Neuron (in vitro differentiated cells): ENCODE results near the gene CTIF.

Experiments used
- H2AFZ ChIP-seq: one replicate; pipeline ENCODE4 v1.6.1; 2013; ENCODE audit warnings: low read depth, mild to moderate bottlenecking, inconsistent platforms, low read length, moderate library complexity
- H3K27me3 ChIP-seq: one replicate; pipeline ENCODE4 v1.6.1; 2013; ENCODE audit warnings: low read length; ENCODE audit not compliant: insufficient read depth
- H3K36me3 ChIP-seq: one replicate; pipeline ENCODE4 v1.6.1; 2013; ENCODE audit warnings: low read length; ENCODE audit not compliant: insufficient read depth
- H3K4me1 ChIP-seq: one replicate; pipeline ENCODE4 v1.6.1; 2013; ENCODE audit warnings: low read length; ENCODE audit not compliant: insufficient read depth
- H3K4me3 ChIP-seq: 2 replicates; pipeline ENCODE4 v1.5.1; 2013; ENCODE audit warnings: mild to moderate bottlenecking, low read length, moderate library complexity
- H3K9me3 ChIP-seq: one replicate; pipeline ENCODE4 v1.6.1; 2013; ENCODE audit warnings: low read length

CTIF gene

GRCh38 chr18:48779462-48779861, 240.6 kb downstream of the CTIF start:
- H2AFZ ChIP-seq, result no peak overlapping the region
- no peak overlapping the region for H3K4me3 ChIP-seq
- H3K4me1 ChIP-seq, result peaks cover 37% of the 10 kb centered on the region
- no peaks in the 10 kb centered on the region for H3K36me3 ChIP-seq
- H3K9me3 ChIP-seq, result no peaks in the 10 kb centered on the region
- no peaks in the 10 kb centered on the region for H3K27me3 ChIP-seq

- H3K9me3 ChIP-seq, result no peaks in the 10 kb centered on the region
- H3K27me3 ChIP-seq, result no peaks in the 10 kb centered on the region
- H3K4me3 ChIP-seq, result peak overlapping the region; percentile 45
- H3K36me3 ChIP-seq, result no peaks in the 10 kb centered on the region
- H2AFZ ChIP-seq, result no peak overlapping the region
- H3K4me1 ChIP-seq, result peaks cover 37% of the 10 kb centered on the region
These were observed 241.5 kb downstream of the CTIF start for GRCh38 chr18:48780201-48780912.

GRCh38 chr18:48780913-48781162, 242.0 kb downstream of the CTIF start:
- peak overlapping the region; percentile 55 for H2AFZ ChIP-seq
- no peaks in the 10 kb centered on the region for H3K27me3 ChIP-seq
- no peaks in the 10 kb centered on the region for H3K36me3 ChIP-seq
- peaks cover 37% of the 10 kb centered on the region for H3K4me1 ChIP-seq
- H3K4me3 ChIP-seq, result peak overlapping the region; percentile 45
- no peaks in the 10 kb centered on the region for H3K9me3 ChIP-seq

- H3K27me3 ChIP-seq, result no peaks in the 10 kb centered on the region
- no peaks in the 10 kb centered on the region for H3K9me3 ChIP-seq
- H2AFZ ChIP-seq, result peak overlapping the region; percentile 55
- peak overlapping the region; percentile 45 for H3K4me3 ChIP-seq
- H3K36me3 ChIP-seq, result no peaks in the 10 kb centered on the region
- H3K4me1 ChIP-seq, result peaks cover 37% of the 10 kb centered on the region
These were observed 242.5 kb downstream of the CTIF start for GRCh38 chr18:48781163-48781987.

- Histone ChIP-seq H3K27me3 (no peaks in the 10 kb centered on the region), H3K9me3 (no peaks in the 10 kb centered on the region), H2AFZ (no peak overlapping the region), H3K36me3 (no peaks in the 10 kb centered on the region), H3K4me1 (peaks cover 41% of the 10 kb centered on the region), H3K4me3 (peak overlapping the region; percentile 45)
These were observed 243.1 kb downstream of the CTIF start for GRCh38 chr18:48781988-48782363.

- peaks cover 45% of the 10 kb centered on the region for H3K4me1 ChIP-seq
- no peak overlapping the region for H2AFZ ChIP-seq
- no peaks in the 10 kb centered on the region for H3K9me3 ChIP-seq
- no peaks in the 10 kb centered on the region for H3K27me3 ChIP-seq
- no peak overlapping the region for H3K4me3 ChIP-seq
- no peaks in the 10 kb centered on the region for H3K36me3 ChIP-seq
These were observed 243.6 kb downstream of the CTIF start for GRCh38 chr18:48782381-48782861.

GRCh38 chr18:48783616-48784520, 245.0 kb downstream of the CTIF start:
- peaks cover 47% of the 10 kb centered on the region for H3K4me1 ChIP-seq
- no peaks in the 10 kb centered on the region for H3K36me3 ChIP-seq
- H3K27me3 ChIP-seq, result no peaks in the 10 kb centered on the region
- H2AFZ ChIP-seq, result no peak overlapping the region
- H3K4me3 ChIP-seq, result no peak overlapping the region
- no peaks in the 10 kb centered on the region for H3K9me3 ChIP-seq

- Histone ChIP-seq H2AFZ (no peak overlapping the region), H3K4me1 (peaks cover 39% of the 10 kb centered on the region), H3K9me3 (no peaks in the 10 kb centered on the region), H3K27me3 (no peaks in the 10 kb centered on the region), H3K36me3 (no peaks in the 10 kb centered on the region), H3K4me3 (no peak overlapping the region)
These were observed 245.8 kb downstream of the CTIF start for GRCh38 chr18:48784656-48785055.

GRCh38 chr18:48785091-48785614, 246.3 kb downstream of the CTIF start:
- Histone ChIP-seq H3K36me3 (no peaks in the 10 kb centered on the region), H2AFZ (no peak overlapping the region)

GRCh38 chr18:48785736-48786454, 247.1 kb downstream of the CTIF start:
- no peaks in the 10 kb centered on the region for H3K36me3 ChIP-seq
- H3K9me3 ChIP-seq, result no peaks in the 10 kb centered on the region
- H3K4me3 ChIP-seq, result no peak overlapping the region
- H3K27me3 ChIP-seq, result no peaks in the 10 kb centered on the region
- no peak overlapping the region for H2AFZ ChIP-seq
- H3K4me1 ChIP-seq, result peaks cover 26% of the 10 kb centered on the region

More at GRCh38 chr18:48785091-48785614, 246.3 kb downstream of the CTIF start:
- H3K4me3 ChIP-seq, result no peak overlapping the region
- no peaks in the 10 kb centered on the region for H3K9me3 ChIP-seq
- peaks cover 34% of the 10 kb centered on the region for H3K4me1 ChIP-seq
- H3K27me3 ChIP-seq, result no peaks in the 10 kb centered on the region

GRCh38 chr18:48786455-48787202, 247.8 kb downstream of the CTIF start:
- Histone ChIP-seq H3K9me3 (no peaks in the 10 kb centered on the region), H3K27me3 (no peaks in the 10 kb centered on the region), H3K4me3 (no peak overlapping the region), H3K36me3 (no peaks in the 10 kb centered on the region), H3K4me1 (peaks cover 20% of the 10 kb centered on the region), H2AFZ (no peak overlapping the region)
